Ovary (tissue), 9 donors: ENCODE data around the gene ELP4. TPM values are rescaled to one million over a fixed set of nuclear protein-coding genes. Genes with fewer than 3 reads are reported as not detected.

Source experiments
- DNase-seq, 5 donors: peaks; one replicate each; pipeline ENCODE4 v3.0.0-alpha.2; 2019 to 2020
- H3K27ac ChIP-seq, 2 donors: fragments of 200-600 bp; one replicate each; pipeline versions ENCODE4 v1.5.1 to v1.8.0; 2019 to 2022
- H3K27me3 ChIP-seq: fragments of 200-600 bp; one replicate; pipeline ENCODE4 v1.8.0; 2022
- H3K36me3 ChIP-seq: fragments of 200-600 bp; sonication (generic); one replicate; pipeline ENCODE4 v1.5.1; 2019
- H3K4me1 ChIP-seq: one replicate; pipeline ENCODE4 v1.8.1; 2013; ENCODE audit warnings: mild to moderate bottlenecking, moderate library complexity; ENCODE audit not compliant: insufficient read depth
- H3K4me3 ChIP-seq: fragments of 200-600 bp; sonication (generic); one replicate; pipeline ENCODE4 v1.5.1; 2017
- H3K9me3 ChIP-seq, 2 donors: fragments of 200-600 bp in 1 of 2; sonication (generic) in 1 of 2; one replicate each; pipeline versions ENCODE4 v1.5.1 to v1.8.1; 2013 to 2019; ENCODE audit warnings: mild to moderate bottlenecking in 1 of 2, moderate library complexity in 1 of 2
- CTCF ChIP-seq, 3 donors: fragments of 450-650 bp in 2 of 3; fragments of 200-600 bp in 1 of 3; IDR thresholded peaks; one replicate each; pipeline versions ENCODE4 v1.5.1 to v1.8.0; 2016 to 2022; ENCODE audit warnings: antibody characterized with exemption in 3 of 3, mild to moderate bottlenecking in 1 of 3
- EP300 ChIP-seq: sonication (generic); formaldehyde crosslinking; IDR thresholded peaks from one replicate; pipeline ENCODE4 v1.6.1; 2017; ENCODE audit warnings: antibody characterized with exemption
- POLR2A ChIP-seq: fragments of 450-650 bp; IDR thresholded peaks from one replicate; pipeline ENCODE4 v1.6.1; 2017; ENCODE audit warnings: antibody characterized with exemption, mild to moderate bottlenecking, moderate library complexity
- WGBS, 3 donors: extraction: QIAGEN DNeasy Blood & Tissue Kit in 1 of 3; methylation state at CpG; one replicate each; pipeline versions ENCODE4 v1.1.5 to v1.1.7; 2013 to 2017; 5-methylcytosine and 5-hydroxymethylcytosine counted together
- intact Hi-C, 4 donors: fragments of 100-400 bp; cut with DNase I; formaldehyde crosslinking; loops; one replicate each; pipeline versions ENCODE4 v1.11.0 to v1.15.1; 2022 to 2023
- polyA plus RNA-seq, 2 donors: library from polyadenylated mRNA; stranded (reverse); fragments of 200-250 nt in 1 of 2; fragments of 350-450 nt in 1 of 2; fragmentation: Illumina TruSeq in 1 of 2; extraction: RNeasy Lipid Tissue Mini Kit (QIAGEN cat#74804) in 1 of 2; gene quantifications; one replicate each; pipeline ENCODE4 v1.2.3, GENCODE V29; 2013 to 2014
- total RNA-seq, 7 donors: library from RNA; depleted of rRNA in 2 of 7; stranded (reverse); fragments of >200 nt in 2 of 7; fragmentation: NEBNext Ultra II Directional in 3 of 7; extraction: Animal tissue kit (Norgen Biotek cat#: 25700) in 3 of 7; gene quantifications; one replicate each; pipeline versions ENCODE4 v1.1.0 to v1.2.4, GENCODE V29; 2016 to 2023
- donor health status: DM: no; HTN: no; CAD: no; lungs with moderate emphysema.
- donor health status: DM: no; HTN: no; CAD: no.
- donor health status: Bipolar disorder and iron deficiency.
- donor health status: DM: yes; HTN: yes; CAD: no.
- donor health status: DM: no; HTN: no; CAD: no.
- donor health status: DM: yes; HTN: yes; CAD: no.

ELP4 gene
- total and polyA plus RNA-seq, 9 donors: 9.7 to 25.8 (median 13.8) TPM

GRCh38 chr11:31794548-31794947 is 285.0 kb downstream of the ELP4 start:
- WGBS, 3 donors: 82 to 89% (median 84%) methylated on average over 4 of the region's 4 CpGs
- Histone ChIP-seq H3K9me3 (no peaks in the 10 kb centered on the region), H3K27me3 (no peaks in the 10 kb centered on the region), H3K27ac (no peak overlapping the region), H3K4me3 (no peak overlapping the region), H3K36me3 (no peaks in the 10 kb centered on the region), H3K4me1 (no peaks in the 10 kb centered on the region)
- DNase-seq: no peak
- no peak for TF ChIP-seq CTCF (IDR thresholded peaks at IDR 0.05)
- TF ChIP-seq POLR2A: no peak
- TF ChIP-seq EP300: no peak
- intact Hi-C loops: no loop called here

- no peak for DNase-seq
- 72 to 80% (median 74%) methylated on average over 22 of the region's 22 CpGs for WGBS, 3 donors
- Histone ChIP-seq H3K4me1 (no peaks in the 10 kb centered on the region), H3K36me3 (no peaks in the 10 kb centered on the region), H3K27me3 (peaks cover 3% of the 10 kb centered on the region), H3K9me3 (no peaks in the 10 kb centered on the region), H3K27ac (no peak overlapping the region), H3K4me3 (no peak overlapping the region)
- no peak for TF ChIP-seq EP300
- TF ChIP-seq POLR2A: no peak
- TF ChIP-seq CTCF (IDR thresholded peaks at IDR 0.05): no peak
- intact Hi-C loops: no loop called here
These were observed 286.3 kb downstream of the ELP4 start for GRCh38 chr11:31795706-31796498.

- Histone ChIP-seq H3K9me3 (no peaks in the 10 kb centered on the region), H3K4me3 (no peak overlapping the region), H3K36me3 (no peaks in the 10 kb centered on the region), H3K27ac (no peak overlapping the region), H3K4me1 (no peaks in the 10 kb centered on the region), H3K27me3 (peaks cover 3% of the 10 kb centered on the region)
- TF ChIP-seq POLR2A (no peak), EP300 (no peak), CTCF (IDR thresholded peaks at IDR 0.05) (no peak)
- intact Hi-C loops: no loop called here
- 29 to 37% (median 31%) methylated on average over 19 of the region's 19 CpGs for WGBS, 3 donors
- no peak for DNase-seq
These were observed 287.1 kb downstream of the ELP4 start for GRCh38 chr11:31796499-31797189.

- no peak for TF ChIP-seq EP300
- TF ChIP-seq POLR2A: no peak
- TF ChIP-seq CTCF (IDR thresholded peaks at IDR 0.05): no peak
- Histone ChIP-seq H3K36me3 (no peaks in the 10 kb centered on the region), H3K27ac (no peak overlapping the region), H3K4me1 (no peaks in the 10 kb centered on the region), H3K9me3 (no peaks in the 10 kb centered on the region), H3K4me3 (no peak overlapping the region), H3K27me3 (peaks cover 3% of the 10 kb centered on the region)
- DNase-seq: no peak
- WGBS, 3 donors: 13 to 17% (median 15%) methylated on average over 31 of the region's 31 CpGs
- intact Hi-C loops: no loop called here
These were observed 287.9 kb downstream of the ELP4 start for GRCh38 chr11:31797190-31798056.
